ENCODE measurements around the gene PGM1. TPM values are rescaled to one million over a fixed set of nuclear protein-coding genes. Genes with fewer than 3 reads are reported as not detected.

The PGM1 gene
- total and polyA plus RNA-seq, 9 of the 15 experiments (the other 6 are each of a cell fraction or from before 2014, with no cell fraction given) = 0.03 to 0.31 (median 0.09) TPM; not detected in 5

GRCh38 chr1:63601061-63601460 is 7.8 kb downstream of the PGM1 start (continued):
- TF ChIP-seq ZFP30 (CRISPR knock-in tag; IDR thresholded peaks at IDR 0.05; ENCODE audit: borderline replicate concordance) = no peak
- TF ChIP-seq TGIF2 (CRISPR knock-in tag; IDR thresholded peaks at IDR 0.05) = no peak
- TF ChIP-seq ZNF224 (CRISPR knock-in tag; IDR thresholded peaks at IDR 0.05) = no peak
- no peak for TF ChIP-seq U2AF1 (optimal IDR thresholded peaks at IDR 0.05; ENCODE audit: low read depth, low read length)
- TF ChIP-seq DNMT1 (IDR thresholded peaks at IDR 0.05) = no peak

GRCh38 chr1:63601463-63601862 is 8.3 kb downstream of the PGM1 start:
- Histone ChIP-seq H3K9ac (ENCODE audit: insufficient read depth in 1 of 2, low read depth in 2 of 2, low read length in 2 of 2) (no peak overlapping the region), H3K36me3 (ENCODE audit: control insufficient read depth, insufficient read depth, low read length) (no peaks in the 10 kb centered on the region), H2AFZ (ENCODE audit: low read depth, low read length) (no peak overlapping the region), H3K79me2 (ENCODE audit: control insufficient read depth, insufficient read depth, low read length) (no peaks in the 10 kb centered on the region), H3K4me1 (replicated peaks in 1 of 2; ENCODE audit: control insufficient read depth in 2 of 2, insufficient read depth in 2 of 2, low read length in 2 of 2) (no peaks in the 10 kb centered on the region), H3K4me2 (ENCODE audit: insufficient read depth, low read length) (no peak overlapping the region), H3K4me3 (no peak overlapping the region), H3K27me3 (ENCODE audit: control insufficient read depth in 2 of 2, insufficient read depth in 2 of 2, low read length in 2 of 2) (peaks cover 6 to 10% of the 10 kb centered on the region in 2 experiments; a peak in 4 of 5 replicates), H3K9me1 (ENCODE audit: control insufficient read depth, insufficient read depth, low read length) (no peaks in the 10 kb centered on the region), H4K20me1 (replicated peaks; ENCODE audit: control insufficient read depth, insufficient read depth, low read length) (no peaks in the 10 kb centered on the region), H3K9me3 (replicated peaks; ENCODE audit: control insufficient read depth, insufficient read depth, low read depth, low read length) (no peaks in the 10 kb centered on the region), H3K27ac (ENCODE audit: extremely low read depth, low read depth, low read length) (no peak overlapping the region)
- ATAC-seq (no peak), FAIRE-seq (no peak), DNase-seq (ENCODE audit: extremely low read depth in 1 of 4, low spot score in 3 of 4) (no peak)
- ChIA-PET POLR2A (interaction anchor here (0.6 kb wide), 1 partner anchor 421 kb away, joined by 3 read pairs; no protein-coding TSS in a partner anchor), CTCF (ENCODE audit: low intra/inter-chr PET ratio) (no interaction called here)
- 5% methylated on average over 4 of the region's 4 CpGs for WGBS (ENCODE audit: insufficient coverage, low coverage, missing lambda C conversion rate)
- BruUV-seq (replicated peaks) = no TSS peak
- in situ Hi-C loops (cut with MboI) (no loop called here), intact Hi-C loops (cut with micrococcal nuclease) (no loop called here)
- TF ChIP-seq ETV6 (IDR thresholded peaks at IDR 0.05; ENCODE audit: borderline replicate concordance in 1 of 2, low read depth in 2 of 2, low read length in 1 of 2) (no peak), ETV6 (CRISPR knock-in tag; IDR thresholded peaks at IDR 0.05; ENCODE audit: borderline replicate concordance) (no peak), USF2 (CRISPR knock-in tag; IDR thresholded peaks at IDR 0.05) (no peak), ZNF740 (CRISPR knock-in tag; IDR thresholded peaks at IDR 0.05) (no peak), ZNF740 (tag; IDR thresholded peaks at IDR 0.05) (no peak), CBX8 (IDR thresholded peaks at IDR 0.05; ENCODE audit: borderline replicate concordance, extremely low read depth, low read depth, low read length, poor library complexity, severe bottlenecking) (no peak), GABPB2 (CRISPR knock-in tag; conservative IDR thresholded peaks at IDR 0.05) (no peak), RREB1 (CRISPR knock-in tag; IDR thresholded peaks at IDR 0.05) (no peak)

Data from K562 (cell line).